ENCODE data around the gene ALDH2.
"Not testable (repeated sequence)": the region's sequence is repeated elsewhere in the genome, so short reads cannot be mapped to it uniquely, and the experiment has no call there.

Gene ALDH2

GRCh38 chr12:111766608-111767361, at the start of gene ALDH2:
Gene ALDH2, plus strand, starts transcription at chr12:111766933. Its CDS starts 50 bp downstream, at chr12:111766983.
- no peaks in the 10 kb centered on the region for H3K36me3 ChIP-seq (ENCODE audit: insufficient read depth, low read length)
- no peaks in the 10 kb centered on the region for H4K20me1 ChIP-seq (ENCODE audit: insufficient read depth, low read length, poor library complexity, severe bottlenecking)
- H2AFZ ChIP-seq (ENCODE audit: low read length), result peak within 1 kb of the TSS; percentile 95
- peak within 1 kb of the TSS; percentile 97 for H3K4me2 ChIP-seq (ENCODE audit: low read depth, low read length, poor library complexity, severe bottlenecking)
- no peaks in the 10 kb centered on the region for H3K9me2 ChIP-seq (replicated peaks; ENCODE audit: low read depth, low read length)
- TF ChIP-seq CTCF (conservative IDR thresholded peaks at IDR 0.05; ENCODE audit: low read length) (no peak), EZH2phosphoT487 (IDR thresholded peaks at IDR 0.05; ENCODE audit: borderline replicate concordance) (no peak)
- peak within 1 kb of the TSS; percentile 73 for H3K4me3 ChIP-seq (ENCODE audit: low read length, poor library complexity, severe bottlenecking)
- H3K79me2 ChIP-seq (ENCODE audit: insufficient read depth, low read length), result no peaks in the 10 kb centered on the region
- H3K9me3 ChIP-seq (ENCODE audit: insufficient read depth, low read depth, low read length), result no peaks in the 10 kb centered on the region
- 0 out of 2 replicates have a peak, but pooled peaks cover 4% of the 10 kb centered on the region for H3F3A ChIP-seq (ENCODE audit: low read depth)
- H3K27me3 ChIP-seq (ENCODE audit: insufficient read depth, low read length, poor library complexity, severe bottlenecking), result no peaks in the 10 kb centered on the region
- peaks cover 6% of the 10 kb centered on the region for H3K4me1 ChIP-seq (ENCODE audit: insufficient read depth, low read length, poor library complexity, severe bottlenecking)
- peak within 1 kb of the TSS; percentile 32 for H3K9ac ChIP-seq (ENCODE audit: low read depth, low read length, poor library complexity, severe bottlenecking)

- H2AFZ ChIP-seq (ENCODE audit: low read length); H3K9ac ChIP-seq (ENCODE audit: low read depth, low read length, poor library complexity, severe bottlenecking); H3K27me3 ChIP-seq (ENCODE audit: insufficient read depth, low read length, poor library complexity, severe bottlenecking); H4K20me1 ChIP-seq (ENCODE audit: insufficient read depth, low read length, poor library complexity, severe bottlenecking); H3K4me2 ChIP-seq (ENCODE audit: low read depth, low read length, poor library complexity, severe bottlenecking); H3K9me3 ChIP-seq (ENCODE audit: insufficient read depth, low read depth, low read length); H3K4me1 ChIP-seq (ENCODE audit: insufficient read depth, low read length, poor library complexity, severe bottlenecking); H3K36me3 ChIP-seq (ENCODE audit: insufficient read depth, low read length); H3F3A ChIP-seq (ENCODE audit: low read depth); H3K79me2 ChIP-seq (ENCODE audit: insufficient read depth, low read length); H3K4me3 ChIP-seq (ENCODE audit: low read length, poor library complexity, severe bottlenecking); H3K9me2 ChIP-seq (replicated peaks; ENCODE audit: low read depth, low read length): not testable (repeated sequence)
Observed at GRCh38 chr12:111719316-111719715, 47.4 kb upstream of the ALDH2 start.

GRCh38 chr12:111720457-111720856, 46.3 kb upstream of the ALDH2 start:
- no peak overlapping the region for H3K4me3 ChIP-seq (ENCODE audit: low read length, poor library complexity, severe bottlenecking)
- no peaks in the 10 kb centered on the region for H4K20me1 ChIP-seq (ENCODE audit: insufficient read depth, low read length, poor library complexity, severe bottlenecking)
- H3K9me3 ChIP-seq (ENCODE audit: insufficient read depth, low read depth, low read length), result no peaks in the 10 kb centered on the region
- H2AFZ ChIP-seq (ENCODE audit: low read length), result no peak overlapping the region
- no peaks in the 10 kb centered on the region for H3K79me2 ChIP-seq (ENCODE audit: insufficient read depth, low read length)
- no peaks in the 10 kb centered on the region for H3F3A ChIP-seq (ENCODE audit: low read depth)
- no peak overlapping the region for H3K4me2 ChIP-seq (ENCODE audit: low read depth, low read length, poor library complexity, severe bottlenecking)
- no peaks in the 10 kb centered on the region for H3K9me2 ChIP-seq (replicated peaks; ENCODE audit: low read depth, low read length)
- TF ChIP-seq CTCF (conservative IDR thresholded peaks at IDR 0.05; ENCODE audit: low read length) (no peak), EZH2phosphoT487 (IDR thresholded peaks at IDR 0.05; ENCODE audit: borderline replicate concordance) (no peak)
- no peaks in the 10 kb centered on the region for H3K4me1 ChIP-seq (ENCODE audit: insufficient read depth, low read length, poor library complexity, severe bottlenecking)
- no peaks in the 10 kb centered on the region for H3K36me3 ChIP-seq (ENCODE audit: insufficient read depth, low read length)
- no peak overlapping the region for H3K9ac ChIP-seq (ENCODE audit: low read depth, low read length, poor library complexity, severe bottlenecking)
- H3K27me3 ChIP-seq (ENCODE audit: insufficient read depth, low read length, poor library complexity, severe bottlenecking), result no peaks in the 10 kb centered on the region

- not testable (repeated sequence) for H3K79me2 ChIP-seq (ENCODE audit: insufficient read depth, low read length); H3K9ac ChIP-seq (ENCODE audit: low read depth, low read length, poor library complexity, severe bottlenecking); H3K4me2 ChIP-seq (ENCODE audit: low read depth, low read length, poor library complexity, severe bottlenecking); H4K20me1 ChIP-seq (ENCODE audit: insufficient read depth, low read length, poor library complexity, severe bottlenecking); H3F3A ChIP-seq (ENCODE audit: low read depth); H3K9me2 ChIP-seq (replicated peaks; ENCODE audit: low read depth, low read length); H3K4me3 ChIP-seq (ENCODE audit: low read length, poor library complexity, severe bottlenecking); H3K36me3 ChIP-seq (ENCODE audit: insufficient read depth, low read length); H3K9me3 ChIP-seq (ENCODE audit: insufficient read depth, low read depth, low read length); H3K27me3 ChIP-seq (ENCODE audit: insufficient read depth, low read length, poor library complexity, severe bottlenecking); H3K4me1 ChIP-seq (ENCODE audit: insufficient read depth, low read length, poor library complexity, severe bottlenecking); H2AFZ ChIP-seq (ENCODE audit: low read length)
Observed at GRCh38 chr12:111723646-111724360, 42.9 kb upstream of the ALDH2 start.

Data from Loucy (cell line).